Endothelial cell of umbilical vein (primary cell): Measurements from ENCODE around the gene RRP36. TPM values are rescaled to one million over a fixed set of nuclear protein-coding genes. Genes with fewer than 3 reads are reported as not detected.
A peak's percentile ranks its signal among the peaks of the same experiment; 100 is the strongest.

ENCODE experiments used
- BruUV-seq: library from RNA; stranded (reverse); fragments of 400-500 nt; replicated peaks from 2 replicates; lab custom pipeline; 2021; lab: Mats Ljungman, UMichigan
- CTCF ChIA-PET: fragments of 300-600, 350-600 bp; sonication (Branson Sonifier 250); formaldehyde crosslinking; loops from one replicate; lab custom pipeline; 2021; ENCODE audit warnings: antibody characterized with exemption, inconsistent platforms; lab: Charles Lee
- POLR2A ChIA-PET: fragments of 300-600, 350-600 bp; sonication (Branson Sonifier 250); formaldehyde crosslinking; loops from one replicate; lab custom pipeline; 2021; ENCODE audit warnings: antibody characterized with exemption, inconsistent platforms; lab: Charles Lee
- DNase-seq: peaks from one replicate; pipeline ENCODE4 v3.0.0-alpha.2; 2011; ENCODE audit warnings: low read depth, low spot score
- FAIRE-seq: peaks from 2 replicates; lab custom pipeline; 2011; peaks lifted over from hg19 to GRCh38; lab: Jason Lieb, UNC
- H2AFZ ChIP-seq: 2 replicates; pipeline ENCODE4 v1.6.0; 2012; ENCODE audit warnings: low read depth, low read length, control low read depth, inconsistent platforms
- H3K27ac ChIP-seq: 2 replicates; pipeline ENCODE4 v1.5.1; 2011; ENCODE audit warnings: low read depth, mild to moderate bottlenecking, control low read depth, low read length, moderate library complexity; ENCODE audit not compliant: insufficient read depth
- H3K27me3 ChIP-seq, 2 experiments: 2 replicates each; pipeline versions ENCODE4 v1.6.0 to v1.6.1; 2011; ENCODE audit warnings: low read length in 2 of 2, mixed read lengths in 1 of 2; ENCODE audit not compliant: control insufficient read depth in 2 of 2, insufficient read depth in 2 of 2
- H3K36me3 ChIP-seq, 2 experiments: 2 replicates in 1 of 2; 3 replicates in 1 of 2; pipeline ENCODE4 v1.5.1; 2011; ENCODE audit warnings: low read length in 2 of 2, mild to moderate bottlenecking in 1 of 2, moderate library complexity in 1 of 2; ENCODE audit not compliant: control insufficient read depth in 2 of 2, insufficient read depth in 2 of 2; ENCODE audit errors: extremely low read depth in 1 of 2
- H3K4me1 ChIP-seq: 3 replicates; pipeline ENCODE4 v1.5.1; 2011; ENCODE audit warnings: mild to moderate bottlenecking, low read length; ENCODE audit not compliant: control insufficient read depth, insufficient read depth; ENCODE audit errors: extremely low read depth
- H3K4me2 ChIP-seq: 2 replicates; pipeline ENCODE4 v1.6.1; 2011; ENCODE audit warnings: low read length, control low read depth, mixed read lengths; ENCODE audit not compliant: insufficient read depth
- H3K4me3 ChIP-seq, 3 experiments: fragments of 200-600 bp in 1 of 3; sonication (generic), shearing (Covaris generic) in 1 of 3; replicated peaks in 1 of 3; 2 replicates each; pipeline ENCODE4 v1.5.1; 2011 to 2016; ENCODE audit warnings: control low read depth in 3 of 3, low read length in 3 of 3, mild to moderate bottlenecking in 2 of 3, inconsistent platforms in 1 of 3, low read depth in 1 of 3, moderate library complexity in 1 of 3; ENCODE audit not compliant: insufficient read depth in 1 of 3
- H3K79me2 ChIP-seq: 2 replicates; pipeline ENCODE4 v1.6.0; 2012; ENCODE audit warnings: low read length, inconsistent platforms; ENCODE audit not compliant: control insufficient read depth, insufficient read depth
- H3K9ac ChIP-seq: replicated peaks from 2 replicates; pipeline ENCODE3; 2011; ENCODE audit warnings: low read length, control low read depth; ENCODE audit not compliant: insufficient read depth; ENCODE audit errors: extremely low read depth
- H3K9me1 ChIP-seq: replicated peaks from 3 replicates; pipeline ENCODE4 v1.6.0; 2011; ENCODE audit warnings: mild to moderate bottlenecking, low read length; ENCODE audit not compliant: control insufficient read depth, insufficient read depth; ENCODE audit errors: extremely low read depth
- H3K9me3 ChIP-seq: replicated peaks from 2 replicates; pipeline ENCODE4 v1.5.1; 2012; ENCODE audit warnings: low read length, inconsistent platforms; ENCODE audit not compliant: control insufficient read depth, insufficient read depth
- H4K20me1 ChIP-seq: replicated peaks from 2 replicates; pipeline ENCODE3; 2011; ENCODE audit warnings: mild to moderate bottlenecking, low read length; ENCODE audit not compliant: control insufficient read depth, insufficient read depth; ENCODE audit errors: extremely low read depth
- CTCF ChIP-seq, 2 donors: IDR thresholded peaks; 1 replicate in 1 of 2; 2 replicates in 1 of 2; pipeline ENCODE4 v1.5.1; 2011; ENCODE audit warnings: low read length in 2 of 2, mild to moderate bottlenecking in 2 of 2, moderate library complexity in 2 of 2, control low read depth in 1 of 2, inconsistent platforms in 1 of 2, low read depth in 1 of 2; ENCODE audit not compliant: insufficient read depth in 1 of 2; ENCODE audit errors: extremely low read depth in 1 of 2
- EZH2 ChIP-seq: IDR thresholded peaks from 2 replicates; pipeline ENCODE4 v1.6.1; 2012; ENCODE audit warnings: borderline replicate concordance, low read depth, mild to moderate bottlenecking, moderate library complexity, low read length, inconsistent platforms; ENCODE audit not compliant: severe bottlenecking
- FOS ChIP-seq: IDR thresholded peaks from 2 replicates; pipeline ENCODE4 v1.6.1; 2011; ENCODE audit warnings: mild to moderate bottlenecking, low read length, moderate library complexity, borderline replicate concordance; ENCODE audit not compliant: insufficient read depth
- GATA2 ChIP-seq: IDR thresholded peaks from 2 replicates; pipeline ENCODE4 v1.7.0; 2011; ENCODE audit warnings: low read depth, mild to moderate bottlenecking, moderate library complexity, mixed read lengths, low read length; ENCODE audit not compliant: insufficient read length, insufficient read depth
- JUN ChIP-seq: IDR thresholded peaks from 2 replicates; pipeline ENCODE4 v1.6.1; 2011; ENCODE audit warnings: borderline replicate concordance, low read depth; ENCODE audit not compliant: insufficient read length, insufficient read depth
- MAX ChIP-seq: IDR thresholded peaks from 2 replicates; pipeline ENCODE4 v1.6.1; 2011; ENCODE audit not compliant: insufficient read depth, insufficient read length
- MYC ChIP-seq: IDR thresholded peaks from one replicate; pipeline ENCODE4 v1.6.1; 2011; ENCODE audit warnings: mild to moderate bottlenecking, low read depth, low read length
- POLR2A ChIP-seq: IDR thresholded peaks from 2 replicates; pipeline ENCODE4 v1.6.1; 2012; ENCODE audit warnings: low read depth, mild to moderate bottlenecking, control low read depth, low read length
- POLR2AphosphoS5 ChIP-seq: IDR thresholded peaks from 2 replicates; pipeline ENCODE4 v1.6.1; 2012; ENCODE audit warnings: low read depth, mild to moderate bottlenecking, control low read depth, low read length, moderate library complexity; ENCODE audit not compliant: insufficient read depth
- dilution Hi-C: fragments of 300-500 bp; cut with MboI; formaldehyde crosslinking; loops from one replicate; pipeline ENCODE4 v1.15.0; 2019; ENCODE audit warnings: low sequenced_read_pairs; ENCODE audit not compliant: extremely low pct_ligation_motif_present
- intact Hi-C: fragments of 100-400 bp; cut with micrococcal nuclease; formaldehyde crosslinking; loops from one replicate; pipeline ENCODE4 v1.10.0; 2022
- polyA plus RNA-seq, 4 experiments: library from polyadenylated mRNA; depleted of rRNA in 3 of 4; stranded (reverse) in 3 of 4; unstranded in 1 of 4; fragments of >200 nt; gene quantifications; 2 replicates each; pipeline versions ENCODE4 v1.2.1 to v1.2.3, GENCODE V29; 2011 to 2012; ENCODE audit warnings: missing spikeins in 1 of 4
- total RNA-seq: library from RNA; stranded (reverse); gene quantifications from 2 replicates; pipeline ENCODE4 v1.2.3, GENCODE V29; 2021

Gene RRP36
- total and polyA plus RNA-seq, 2 donors (not counting 3 experiments of a cell fraction or from before 2014, with no cell fraction given), result 40.2 to 103 TPM

- BruUV-seq, result no TSS peak
- H3K4me2 ChIP-seq, result peak overlapping the region; percentile 55
- dilution Hi-C loops, result no loop called here
- peaks cover 0 to 5% of the 10 kb centered on the region in 2 experiments for H3K36me3 ChIP-seq
- H3K9me1 ChIP-seq, result no peaks in the 10 kb centered on the region
- peak overlapping the region in 2 of 3 experiments; percentile 57 to 74 for H3K4me3 ChIP-seq
- FAIRE-seq (no peak), DNase-seq (no peak)
- intact Hi-C loops, result no loop called here
- H4K20me1 ChIP-seq, result no peaks in the 10 kb centered on the region
- peaks cover 7% of the 10 kb centered on the region for H3K4me1 ChIP-seq
- H3K27ac ChIP-seq, result no peak overlapping the region
- ChIA-PET CTCF (interaction anchor here (0.6 to 4.4 kb wide), 3 partner anchors 17 to 66 kb away, joined by 3 to 22 read pairs (median 11); no protein-coding TSS in a partner anchor), POLR2A (interaction anchor here (1.5 kb wide), 1 partner anchor 18 kb away, joined by 3 read pairs; the partner anchor contains the start of genes KLC4 and MRPL2)
- H3K79me2 ChIP-seq, result no peaks in the 10 kb centered on the region
- peaks cover 0 to 6% of the 10 kb centered on the region in 2 experiments for H3K27me3 ChIP-seq
- no peaks in the 10 kb centered on the region for H3K9me3 ChIP-seq
- H2AFZ ChIP-seq, result peak overlapping the region; percentile 91
- TF ChIP-seq GATA2 (no peak), JUN (no peak), POLR2AphosphoS5 (no peak), FOS (no peak), MYC (no peak), POLR2A (no peak), CTCF (IDR thresholded peaks at IDR 0.05; ENCODE audit: extremely low read depth in 1 of 2, insufficient read depth in 1 of 2, low read depth in 1 of 2, low read length in 2 of 2) (no peak), EZH2 (no peak), MAX (no peak)
- peak overlapping the region; percentile 81 for H3K9ac ChIP-seq
Measured at GRCh38 chr6:43077333-43077809, 55.9 kb downstream of the RRP36 start.
